Neural cell (in vitro differentiated cells): Measurements from ENCODE around the gene FGF11. TPM values are rescaled to one million over a fixed set of nuclear protein-coding genes. Genes with fewer than 3 reads are reported as not detected.

Experiments
- H2AFZ ChIP-seq: fragments of 200-600, 300-800 bp; sonication (generic), shearing (Covaris generic); 2 replicates; pipeline ENCODE4 v1.6.0; 2014; ENCODE audit warnings: low read depth, mild to moderate bottlenecking, antibody characterized with exemption, low read length, moderate library complexity
- H3F3A ChIP-seq: fragments of 200-600 bp; shearing (Covaris generic); 2 replicates; pipeline ENCODE4 v1.6.1; 2016; ENCODE audit warnings: mild to moderate bottlenecking, moderate library complexity, mixed read lengths, antibody characterized with exemption, low read length; ENCODE audit not compliant: insufficient read depth, poor library complexity, severe bottlenecking
- H3K27ac ChIP-seq: fragments of 200-600, 300-800 bp; sonication (generic), shearing (Covaris generic); 2 replicates; pipeline ENCODE4 v1.5.1; 2014; ENCODE audit warnings: mild to moderate bottlenecking, low read length, moderate library complexity
- H3K27me3 ChIP-seq: fragments of 300-800, 200-600 bp; sonication (generic), shearing (Covaris generic); 2 replicates; pipeline ENCODE4 v1.6.0; 2014; ENCODE audit warnings: mild to moderate bottlenecking, low read depth, low read length, moderate library complexity; ENCODE audit not compliant: insufficient read depth
- H3K36me3 ChIP-seq: fragments of 300-800, 200-600 bp; sonication (generic), shearing (Covaris generic); 2 replicates; pipeline ENCODE4 v1.5.1; 2014; ENCODE audit warnings: mild to moderate bottlenecking, antibody characterized with exemption, low read length, moderate library complexity; ENCODE audit not compliant: insufficient read depth
- H3K4me2 ChIP-seq: fragments of 300-800, 200-600 bp; sonication (generic), shearing (Covaris generic); 2 replicates; pipeline ENCODE4 v1.6.0; 2014; ENCODE audit warnings: mild to moderate bottlenecking, low read length
- H3K4me3 ChIP-seq: fragments of 300-800, 200-600 bp; sonication (generic), shearing (Covaris generic); 2 replicates; pipeline ENCODE4 v1.5.1; 2014; ENCODE audit warnings: mild to moderate bottlenecking, low read length, moderate library complexity
- H3K79me2 ChIP-seq: fragments of 200-600 bp; shearing (Covaris generic); replicated peaks from 2 replicates; pipeline ENCODE4 v1.6.0; 2014; ENCODE audit warnings: mild to moderate bottlenecking, low read length, moderate library complexity; ENCODE audit not compliant: insufficient read depth
- H3K9ac ChIP-seq: fragments of 300-800, 200-600 bp; sonication (generic), shearing (Covaris generic); 2 replicates; pipeline ENCODE4 v1.6.1; 2016; ENCODE audit warnings: mild to moderate bottlenecking, low read length, mixed read lengths
- H3K9me2 ChIP-seq: fragments of 200-600 bp; shearing (Covaris generic); 2 replicates; pipeline ENCODE4 v1.6.1; 2016; ENCODE audit warnings: mild to moderate bottlenecking, low read length, mixed read lengths; ENCODE audit not compliant: insufficient read depth
- H3K9me3 ChIP-seq: fragments of 200-600, 300-800 bp; sonication (generic), shearing (Covaris generic); 2 replicates; pipeline ENCODE4 v1.6.1; 2016; ENCODE audit warnings: mild to moderate bottlenecking, mixed run types, low read length, moderate library complexity, mixed read lengths
- H4K20me1 ChIP-seq: fragments of 200-600 bp; shearing (Covaris generic); 2 replicates; pipeline ENCODE4 v1.6.1; 2016; ENCODE audit warnings: mild to moderate bottlenecking, mixed run types; ENCODE audit not compliant: insufficient read depth
- EP300 ChIP-seq: fragments of 450-650 bp; conservative IDR thresholded peaks from 2 replicates; pipeline ENCODE4 v1.6.1; 2014; ENCODE audit warnings: antibody characterized with exemption, mild to moderate bottlenecking, moderate library complexity; ENCODE audit not compliant: poor library complexity, severe bottlenecking
- EZH2 ChIP-seq: fragments of 200-600, 300-800 bp; shearing (Covaris generic), sonication (generic); IDR thresholded peaks from 2 replicates; pipeline ENCODE4 v1.6.1; 2014; ENCODE audit warnings: antibody characterized with exemption, low read length, borderline replicate concordance, mild to moderate bottlenecking; ENCODE audit not compliant: insufficient read depth, poor library complexity, severe bottlenecking
- MXI1 ChIP-seq: fragments of 450-650 bp; conservative IDR thresholded peaks from 2 replicates; pipeline ENCODE4 v1.6.1; 2014; ENCODE audit warnings: antibody characterized with exemption, mild to moderate bottlenecking; ENCODE audit not compliant: poor library complexity, severe bottlenecking
- POLR2AphosphoS5 ChIP-seq: IDR thresholded peaks from 2 replicates; pipeline ENCODE4 v1.6.1; 2012
- RAD21 ChIP-seq: fragments of 450-650 bp; conservative IDR thresholded peaks from 2 replicates; pipeline ENCODE4 v1.6.1; 2014; ENCODE audit warnings: antibody characterized with exemption, mild to moderate bottlenecking, moderate library complexity
- SMC3 ChIP-seq: fragments of 450-650 bp; conservative IDR thresholded peaks from 2 replicates; pipeline ENCODE4 v1.6.1; 2014; ENCODE audit warnings: antibody characterized with exemption, mild to moderate bottlenecking, moderate library complexity; ENCODE audit not compliant: poor library complexity
- TAF1 ChIP-seq: IDR thresholded peaks from 2 replicates; pipeline ENCODE4 v1.6.1; 2012; ENCODE audit warnings: low read depth
- polyA plus RNA-seq: library from polyadenylated mRNA; depleted of rRNA; stranded (reverse); fragments of >200 nt; gene quantifications from 2 replicates; pipeline ENCODE4 v1.2.3, GENCODE V29; 2014
- TF ChIP-seq, protein P1 (sequence below): IDR thresholded peaks from 2 replicates; pipeline ENCODE4 v1.6.1; 2012; ENCODE audit warnings: borderline replicate concordance
- TF ChIP-seq, protein P2 (sequence below): fragments of 450-650 bp; IDR thresholded peaks from 2 replicates; pipeline ENCODE4 v1.5.1; 2014; ENCODE audit warnings: antibody characterized with exemption, mild to moderate bottlenecking, moderate library complexity; ENCODE audit not compliant: poor library complexity, severe bottlenecking

Gene FGF11
- polyA plus RNA-seq, 1 donor from 2014 or later = 16.4 TPM

DNA sequence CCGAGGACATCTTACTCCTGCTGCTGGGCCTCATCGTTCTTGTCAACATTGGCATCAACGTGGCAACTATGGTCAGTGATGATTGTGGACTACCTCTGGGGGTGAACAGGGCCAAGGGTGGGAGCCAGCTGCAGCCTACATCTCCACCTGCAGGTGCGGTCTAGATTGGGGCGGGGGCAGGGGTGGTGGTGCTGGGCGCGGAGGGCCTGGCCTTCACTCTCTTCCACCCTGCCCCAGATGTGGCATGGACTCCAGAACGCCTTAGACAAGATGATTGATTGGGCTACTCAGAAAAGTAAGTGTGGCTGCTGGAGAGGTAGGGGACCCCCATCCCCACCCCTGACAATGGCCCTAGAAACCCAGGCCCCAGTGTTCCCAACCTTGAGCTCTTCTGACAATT is 13.6 kb upstream of the FGF11 start:
- Histone ChIP-seq H2AFZ (no peak overlapping the region), H3K36me3 (no peaks in the 10 kb centered on the region), H4K20me1 (no peaks in the 10 kb centered on the region), H3K27me3 (no peaks in the 10 kb centered on the region), H3K9ac (no peak overlapping the region), H3K4me3 (no peak overlapping the region), H3K27ac (no peak overlapping the region), H3K9me3 (no peaks in the 10 kb centered on the region), H3K79me2 (no peaks in the 10 kb centered on the region), H3F3A (no peaks in the 10 kb centered on the region), H3K9me2 (no peaks in the 10 kb centered on the region), H3K4me2 (no peak overlapping the region)
- TF ChIP-seq RAD21 (no peak), TAF1 (no peak), MXI1 (no peak), EZH2 (no peak), EP300 (no peak), SMC3 (no peak), POLR2AphosphoS5 (no peak)
- TF ChIP-seq, protein P1, sequence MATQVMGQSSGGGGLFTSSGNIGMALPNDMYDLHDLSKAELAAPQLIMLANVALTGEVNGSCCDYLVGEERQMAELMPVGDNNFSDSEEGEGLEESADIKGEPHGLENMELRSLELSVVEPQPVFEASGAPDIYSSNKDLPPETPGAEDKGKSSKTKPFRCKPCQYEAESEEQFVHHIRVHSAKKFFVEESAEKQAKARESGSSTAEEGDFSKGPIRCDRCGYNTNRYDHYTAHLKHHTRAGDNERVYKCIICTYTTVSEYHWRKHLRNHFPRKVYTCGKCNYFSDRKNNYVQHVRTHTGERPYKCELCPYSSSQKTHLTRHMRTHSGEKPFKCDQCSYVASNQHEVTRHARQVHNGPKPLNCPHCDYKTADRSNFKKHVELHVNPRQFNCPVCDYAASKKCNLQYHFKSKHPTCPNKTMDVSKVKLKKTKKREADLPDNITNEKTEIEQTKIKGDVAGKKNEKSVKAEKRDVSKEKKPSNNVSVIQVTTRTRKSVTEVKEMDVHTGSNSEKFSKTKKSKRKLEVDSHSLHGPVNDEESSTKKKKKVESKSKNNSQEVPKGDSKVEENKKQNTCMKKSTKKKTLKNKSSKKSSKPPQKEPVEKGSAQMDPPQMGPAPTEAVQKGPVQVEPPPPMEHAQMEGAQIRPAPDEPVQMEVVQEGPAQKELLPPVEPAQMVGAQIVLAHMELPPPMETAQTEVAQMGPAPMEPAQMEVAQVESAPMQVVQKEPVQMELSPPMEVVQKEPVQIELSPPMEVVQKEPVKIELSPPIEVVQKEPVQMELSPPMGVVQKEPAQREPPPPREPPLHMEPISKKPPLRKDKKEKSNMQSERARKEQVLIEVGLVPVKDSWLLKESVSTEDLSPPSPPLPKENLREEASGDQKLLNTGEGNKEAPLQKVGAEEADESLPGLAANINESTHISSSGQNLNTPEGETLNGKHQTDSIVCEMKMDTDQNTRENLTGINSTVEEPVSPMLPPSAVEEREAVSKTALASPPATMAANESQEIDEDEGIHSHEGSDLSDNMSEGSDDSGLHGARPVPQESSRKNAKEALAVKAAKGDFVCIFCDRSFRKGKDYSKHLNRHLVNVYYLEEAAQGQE = no peak
- TF ChIP-seq, protein P2, sequence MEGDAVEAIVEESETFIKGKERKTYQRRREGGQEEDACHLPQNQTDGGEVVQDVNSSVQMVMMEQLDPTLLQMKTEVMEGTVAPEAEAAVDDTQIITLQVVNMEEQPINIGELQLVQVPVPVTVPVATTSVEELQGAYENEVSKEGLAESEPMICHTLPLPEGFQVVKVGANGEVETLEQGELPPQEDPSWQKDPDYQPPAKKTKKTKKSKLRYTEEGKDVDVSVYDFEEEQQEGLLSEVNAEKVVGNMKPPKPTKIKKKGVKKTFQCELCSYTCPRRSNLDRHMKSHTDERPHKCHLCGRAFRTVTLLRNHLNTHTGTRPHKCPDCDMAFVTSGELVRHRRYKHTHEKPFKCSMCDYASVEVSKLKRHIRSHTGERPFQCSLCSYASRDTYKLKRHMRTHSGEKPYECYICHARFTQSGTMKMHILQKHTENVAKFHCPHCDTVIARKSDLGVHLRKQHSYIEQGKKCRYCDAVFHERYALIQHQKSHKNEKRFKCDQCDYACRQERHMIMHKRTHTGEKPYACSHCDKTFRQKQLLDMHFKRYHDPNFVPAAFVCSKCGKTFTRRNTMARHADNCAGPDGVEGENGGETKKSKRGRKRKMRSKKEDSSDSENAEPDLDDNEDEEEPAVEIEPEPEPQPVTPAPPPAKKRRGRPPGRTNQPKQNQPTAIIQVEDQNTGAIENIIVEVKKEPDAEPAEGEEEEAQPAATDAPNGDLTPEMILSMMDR = no peak

DNA sequence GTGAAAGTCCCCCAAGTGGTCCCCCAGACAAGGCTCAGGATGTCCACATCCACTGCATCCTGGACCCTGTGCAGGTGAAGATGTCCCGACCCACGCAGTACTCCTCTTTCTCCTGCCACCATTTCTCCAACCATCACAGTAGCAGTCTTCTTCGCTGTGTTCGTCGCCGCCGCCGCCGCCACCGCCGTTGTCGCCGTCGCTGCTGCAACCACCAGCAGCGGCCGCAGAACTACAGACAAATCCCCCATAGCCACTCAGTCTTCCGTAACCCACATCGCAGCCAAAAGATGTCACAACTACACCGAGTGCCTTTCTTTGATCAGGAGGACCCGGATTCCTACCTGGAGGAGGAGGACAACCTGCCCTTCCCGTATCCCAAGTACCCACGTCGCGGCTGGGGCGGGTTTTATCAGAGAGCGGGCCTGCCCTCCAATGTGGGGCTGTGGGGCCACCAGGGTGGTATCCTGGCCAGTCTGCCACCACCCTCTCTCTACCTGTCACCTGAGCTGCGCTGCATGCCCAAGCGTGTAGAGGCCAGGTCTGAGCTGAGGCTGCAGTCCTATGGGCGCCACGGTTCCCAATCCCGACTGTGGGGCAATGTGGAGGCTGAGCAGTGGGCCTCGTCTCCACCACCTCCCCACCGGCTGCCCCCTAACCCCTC is 13.0 kb upstream of the FGF11 start:
- Histone ChIP-seq H3K9me2 (no peaks in the 10 kb centered on the region), H3K27ac (no peak overlapping the region), H3K27me3 (no peaks in the 10 kb centered on the region), H3K36me3 (no peaks in the 10 kb centered on the region), H4K20me1 (no peaks in the 10 kb centered on the region), H3K4me2 (no peak overlapping the region), H3K4me3 (no peak overlapping the region), H3F3A (no peaks in the 10 kb centered on the region), H3K9me3 (no peaks in the 10 kb centered on the region), H3K79me2 (no peaks in the 10 kb centered on the region), H2AFZ (no peak overlapping the region), H3K9ac (no peak overlapping the region)
- TF ChIP-seq POLR2AphosphoS5 (no peak), SMC3 (no peak), EP300 (no peak), MXI1 (no peak), TAF1 (no peak), EZH2 (no peak), RAD21 (no peak)
- TF ChIP-seq, protein P1 = no peak
- TF ChIP-seq, protein P2 = no peak
